ENCODE measurements around the gene MYH4.

MYH4 gene

GRCh38 chr17:10421211-10421610, 48.1 kb downstream of the MYH4 start:
- no peak for DNase-seq

GRCh38 chr17:10420811-10421210, 48.5 kb downstream of the MYH4 start:
- DNase-seq = no peak

- peak; percentile 48 for DNase-seq
Observed at GRCh38 chr17:10417431-10417830, 51.9 kb downstream of the MYH4 start.

DNA sequence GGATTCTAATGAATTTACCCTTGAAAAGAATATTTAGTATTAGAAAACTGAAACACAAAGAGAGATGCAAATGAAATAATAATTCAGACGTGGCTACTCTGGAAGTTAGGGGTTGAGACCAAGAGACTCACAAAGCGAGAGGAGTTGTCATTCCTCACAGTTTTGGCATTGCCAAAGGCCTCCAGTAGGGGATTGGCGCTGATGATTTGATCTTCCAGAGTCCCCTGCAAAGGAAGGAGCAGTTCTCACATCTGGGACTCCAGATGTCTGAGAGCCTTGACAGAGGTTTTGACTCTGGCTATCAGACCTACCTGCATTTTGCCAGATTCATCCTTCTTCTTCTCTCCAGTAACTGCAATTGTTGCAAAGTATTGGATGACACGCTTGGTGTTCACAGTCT, 54.2 kb downstream of the MYH4 start:
- no peak for DNase-seq

- DNase-seq = no peak
Observed at GRCh38 chr17:10403589-10403988, 65.8 kb downstream of the MYH4 start.

- DNase-seq = no peak
Observed at GRCh38 chr17:10398352-10398751, 71.0 kb downstream of the MYH4 start.

DNA sequence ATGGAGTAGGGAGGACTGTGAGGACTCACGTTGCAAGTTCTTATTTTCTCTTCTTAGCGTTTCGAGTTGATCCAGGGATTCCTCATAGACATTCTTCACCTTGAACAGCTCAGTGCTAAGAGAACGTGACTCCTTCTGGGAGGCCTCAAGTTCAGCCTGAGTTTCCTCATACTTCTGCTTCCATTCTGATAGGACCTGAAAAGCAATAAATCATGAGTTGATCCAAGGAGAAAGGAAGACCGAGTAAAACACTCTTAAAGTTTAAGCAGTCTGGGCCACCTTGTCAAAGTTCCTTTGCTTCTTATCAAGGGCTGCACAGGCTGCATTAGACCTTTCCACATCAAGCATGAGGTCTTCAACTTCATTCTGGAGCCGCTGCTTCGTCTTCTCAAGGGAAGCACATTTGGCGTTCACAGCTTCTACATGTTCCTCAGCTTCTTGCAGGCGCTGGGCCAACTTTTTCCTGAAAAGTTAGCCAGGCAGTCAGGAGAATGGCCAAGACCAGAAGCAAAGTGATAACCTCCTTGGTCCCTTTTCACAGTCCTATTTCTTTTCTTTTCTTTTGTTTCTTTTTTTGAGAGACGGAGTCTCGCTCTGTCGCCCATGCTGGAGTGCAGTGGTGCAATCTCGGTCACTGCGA, 72.7 kb downstream of the MYH4 start:
- DNase-seq = no peak

- DNase-seq = no peak
Observed at GRCh38 chr17:10394201-10394887, 75.0 kb downstream of the MYH4 start.

Data from femur (tissue), 1 donor.